Measurements from ENCODE around the gene MAPK11.
A peak's percentile ranks its signal among the peaks of the same experiment; 100 is the strongest.

The MAPK11 gene

GRCh38 chr22:50307890-50308596 lies 37.9 kb upstream of the MAPK11 start:
- TF ChIP-seq CTCF (IDR thresholded peaks at IDR 0.05; ENCODE audit: low read depth, low read length), result no peak
- no peak for DNase-seq (ENCODE audit: extremely low read depth, low read depth)

- peak; percentile 61 for DNase-seq (ENCODE audit: extremely low read depth, low read depth)
Observed at GRCh38 chr22:50306753-50307749, 36.9 kb upstream of the MAPK11 start, which contains the start of gene PLXNB2. Gene PLXNB2, minus strand, starts transcription at chr22:50307646. Its CDS starts 17,062 bp downstream, at chr22:50290584.

GRCh38 chr22:50305923-50306566 lies 35.9 kb upstream of the MAPK11 start:
- TF ChIP-seq CTCF (IDR thresholded peaks at IDR 0.05; ENCODE audit: low read depth, low read length), result no peak

More at GRCh38 chr22:50306753-50307749, 36.9 kb upstream of the MAPK11 start, which contains the start of gene PLXNB2:
- no peak for TF ChIP-seq CTCF (IDR thresholded peaks at IDR 0.05; ENCODE audit: low read depth, low read length)

GRCh38 chr22:50305393-50305922 lies 35.3 kb upstream of the MAPK11 start:
- TF ChIP-seq CTCF (IDR thresholded peaks at IDR 0.05; ENCODE audit: low read depth, low read length), result no peak
- no peak for DNase-seq (ENCODE audit: extremely low read depth, low read depth)

More at GRCh38 chr22:50305923-50306566, 35.9 kb upstream of the MAPK11 start:
- DNase-seq (ENCODE audit: extremely low read depth, low read depth), result peak; percentile 88

- no peak for DNase-seq (ENCODE audit: extremely low read depth, low read depth)
Observed at GRCh38 chr22:50304528-50305392, 34.6 kb upstream of the MAPK11 start.

More at GRCh38 chr22:50304528-50305392, 34.6 kb upstream of the MAPK11 start:
- TF ChIP-seq CTCF (IDR thresholded peaks at IDR 0.05; ENCODE audit: low read depth, low read length), result no peak
